Peyer's patch (tissue), 4 donors: ENCODE measurements around the gene NR2E1. TPM values are rescaled to one million over a fixed set of nuclear protein-coding genes. Genes with fewer than 3 reads are reported as not detected.

Source experiments
- DNase-seq, 3 donors: peaks; one replicate each; pipeline ENCODE4 v3.0.0-alpha.2; 2017 to 2019
- H3K27ac ChIP-seq, 4 donors: fragments of 200-600 bp; sonication (generic); one replicate each; pipeline ENCODE4 v1.5.1; 2016 to 2019
- H3K27me3 ChIP-seq, 2 donors: fragments of 200-600 bp; sonication (generic); one replicate each; pipeline ENCODE4 v1.5.1; 2019
- H3K36me3 ChIP-seq, 3 donors: fragments of 200-600 bp; sonication (generic); one replicate each; pipeline ENCODE4 v1.5.1; 2016 to 2019
- H3K4me1 ChIP-seq, 4 donors: fragments of 200-600 bp; sonication (generic); one replicate each; pipeline ENCODE4 v1.5.1; 2016 to 2019
- H3K4me3 ChIP-seq, 4 donors: fragments of 200-600 bp; sonication (generic); 1 replicate in 3 of 4; 2 replicates in 1 of 4; pipeline ENCODE4 v1.5.1; 2016 to 2019; ENCODE audit warnings: mild to moderate bottlenecking in 1 of 4
- H3K9me3 ChIP-seq, 4 donors: fragments of 200-600 bp; sonication (generic); one replicate each; pipeline ENCODE4 v1.5.1; 2016 to 2019; ENCODE audit warnings: mild to moderate bottlenecking in 1 of 4
- CTCF ChIP-seq, 6 experiments: fragments of 450-650 bp in 4 of 6; fragments of 200-600 bp in 2 of 6; sonication (generic) in 1 of 6; IDR thresholded peaks; one replicate each; pipeline ENCODE4 v1.5.1; 2017 to 2019; ENCODE audit warnings: antibody characterized with exemption in 6 of 6, mild to moderate bottlenecking in 3 of 6, moderate library complexity in 1 of 6
- POLR2A ChIP-seq, 2 donors: fragments of 450-650 bp; IDR thresholded peaks; one replicate each; pipeline ENCODE4 v1.5.1; 2017; ENCODE audit warnings: antibody characterized with exemption in 2 of 2, mild to moderate bottlenecking in 2 of 2, moderate library complexity in 2 of 2
- total RNA-seq, 4 donors: library from RNA; depleted of rRNA; stranded (reverse); fragments of >200 nt; gene quantifications; one replicate each; pipeline ENCODE4 v1.1.0, GENCODE V29; 2016

Gene NR2E1
- total RNA-seq, 4 donors from 2014 or later = not detected

- DNase-seq = no peak
- Histone ChIP-seq H3K27ac (no peak overlapping the region), H3K36me3 (no peaks in the 10 kb centered on the region), H3K4me3 (no peak overlapping the region), H3K9me3 (no peaks in the 10 kb centered on the region), H3K4me1 (peaks cover 0 to 28% (median 4%) of the 10 kb centered on the region in 4 donors), H3K27me3 (peaks cover 0 to 50% of the 10 kb centered on the region in 2 donors)
- TF ChIP-seq POLR2A (IDR thresholded peaks at IDR 0.05) (no peak), CTCF (IDR thresholded peaks at IDR 0.05) (no peak)
Measured at GRCh38 chr6:108174371-108175175, 8.8 kb downstream of the NR2E1 start.

GRCh38 chr6:108175176-108175591, 9.4 kb downstream of the NR2E1 start:
- TF ChIP-seq CTCF (IDR thresholded peaks at IDR 0.05) (no peak), POLR2A (IDR thresholded peaks at IDR 0.05) (no peak)
- DNase-seq = no peak

GRCh38 chr6:108175592-108176279, 9.9 kb downstream of the NR2E1 start:
- H3K4me1 ChIP-seq = peaks cover 0 to 23% (median 4%) of the 10 kb centered on the region in 4 donors
- TF ChIP-seq CTCF (IDR thresholded peaks at IDR 0.05) (peak in 3 of 6 experiments; percentile 28 to 51 (median 42)), POLR2A (IDR thresholded peaks at IDR 0.05) (no peak)
- H3K27ac ChIP-seq = no peak overlapping the region
- H3K9me3 ChIP-seq = no peaks in the 10 kb centered on the region
- peak overlapping the region in 3 of 4 donors; percentile 19 to 49 (median 34) for H3K4me3 ChIP-seq
- peaks cover 0 to 38% of the 10 kb centered on the region in 2 donors for H3K27me3 ChIP-seq
- DNase-seq = peak in 1 of 3 donors; percentile 57
- no peaks in the 10 kb centered on the region for H3K36me3 ChIP-seq

More at GRCh38 chr6:108175176-108175591, 9.4 kb downstream of the NR2E1 start:
- Histone ChIP-seq H3K4me3 (peak overlapping the region in 3 of 4 donors; percentile 19 to 49 (median 34)), H3K27ac (no peak overlapping the region), H3K9me3 (no peaks in the 10 kb centered on the region), H3K27me3 (peaks cover 0 to 44% of the 10 kb centered on the region in 2 donors), H3K36me3 (no peaks in the 10 kb centered on the region), H3K4me1 (peaks cover 0 to 23% (median 4%) of the 10 kb centered on the region in 4 donors)

GRCh38 chr6:108176281-108177089, 10.7 kb downstream of the NR2E1 start:
- no peaks in the 10 kb centered on the region for H3K36me3 ChIP-seq
- peaks cover 0 to 23% (median 4%) of the 10 kb centered on the region in 4 donors for H3K4me1 ChIP-seq
- TF ChIP-seq CTCF (IDR thresholded peaks at IDR 0.05) (no peak), POLR2A (IDR thresholded peaks at IDR 0.05) (no peak)
- peak overlapping the region in 2 of 4 donors; percentile 34 to 49 for H3K4me3 ChIP-seq
- H3K27ac ChIP-seq = no peak overlapping the region
- no peaks in the 10 kb centered on the region for H3K9me3 ChIP-seq
- H3K27me3 ChIP-seq = peaks cover 0 to 31% of the 10 kb centered on the region in 2 donors
- no peak for DNase-seq

- no peak for DNase-seq
- H3K9me3 ChIP-seq = no peaks in the 10 kb centered on the region
- peaks cover 0 to 17% (median 4%) of the 10 kb centered on the region in 4 donors for H3K4me1 ChIP-seq
- no peak overlapping the region for H3K4me3 ChIP-seq
- no peaks in the 10 kb centered on the region for H3K36me3 ChIP-seq
- TF ChIP-seq POLR2A (IDR thresholded peaks at IDR 0.05) (no peak), CTCF (IDR thresholded peaks at IDR 0.05) (no peak)
- H3K27ac ChIP-seq = no peak overlapping the region
- H3K27me3 ChIP-seq = peaks cover 0 to 22% of the 10 kb centered on the region in 2 donors
Measured at GRCh38 chr6:108179741-108180140, 13.9 kb downstream of the NR2E1 start.
